H1 (cell line): ENCODE measurements around the gene TSPAN5. TPM values are rescaled to one million over a fixed set of nuclear protein-coding genes. Genes with fewer than 3 reads are reported as not detected.

ENCODE experiments used
- CTCF ChIA-PET: fragments of 300-600 bp; sonication (Branson Sonifier 250); formaldehyde crosslinking; loops from one replicate; lab custom pipeline; 2021; ENCODE audit not compliant: partially characterized antibody; lab: Charles Lee
- POLR2A ChIA-PET: fragments of 300-600 bp; sonication (Branson Sonifier 250); formaldehyde crosslinking; loops from one replicate; lab custom pipeline; 2021; ENCODE audit warnings: inconsistent platforms; ENCODE audit not compliant: partially characterized antibody; lab: Charles Lee
- DNase-seq, 2 experiments: peaks; one replicate each; pipeline versions ENCODE4 v3.0.0 to v3.0.0-alpha.2; 2010 to 2022; ENCODE audit warnings: low spot score in 2 of 2, low read depth in 1 of 2, mixed read lengths in 1 of 2
- FAIRE-seq: peaks from 2 replicates; lab custom pipeline; 2011; peaks lifted over from hg19 to GRCh38; lab: Jason Lieb, UNC
- H2AFZ ChIP-seq: 2 replicates; pipeline ENCODE4 v1.8.1; 2012; ENCODE audit warnings: low read length, inconsistent platforms
- H2AK5ac ChIP-seq: 2 replicates; pipeline ENCODE4 v1.6.1; 2013; ENCODE audit warnings: low read depth, low read length
- H2BK120ac ChIP-seq: replicated peaks from 2 replicates; pipeline ENCODE3; 2013; ENCODE audit warnings: low read depth, low read length, inconsistent platforms
- H2BK12ac ChIP-seq: 2 replicates; pipeline ENCODE4 v1.6.1; 2013; ENCODE audit warnings: low read depth, low read length
- H2BK15ac ChIP-seq: 2 replicates; pipeline ENCODE4 v1.6.1; 2013; ENCODE audit warnings: low read length
- H2BK20ac ChIP-seq: 2 replicates; pipeline ENCODE4 v1.6.1; 2013; ENCODE audit warnings: low read length
- H2BK5ac ChIP-seq: 2 replicates; pipeline ENCODE4 v1.6.1; 2013; ENCODE audit warnings: low read depth, low read length
- H3K14ac ChIP-seq: 2 replicates; pipeline ENCODE4 v1.6.1; 2013; ENCODE audit warnings: inconsistent platforms; ENCODE audit not compliant: insufficient read length
- H3K18ac ChIP-seq: 2 replicates; pipeline ENCODE4 v1.6.1; 2013; ENCODE audit warnings: low read length; ENCODE audit errors: extremely low read depth
- H3K23ac ChIP-seq: 2 replicates; pipeline ENCODE4 v1.6.1; 2013; ENCODE audit warnings: inconsistent platforms; ENCODE audit not compliant: insufficient read length
- H3K23me2 ChIP-seq: 2 replicates; pipeline ENCODE4 v1.6.1; 2013; ENCODE audit warnings: low read depth, low read length
- H3K27ac ChIP-seq: 2 replicates; pipeline ENCODE4 v1.6.1; 2011; ENCODE audit warnings: low read depth, low read length, inconsistent platforms
- H3K27me3 ChIP-seq, 4 experiments: replicated peaks in 1 of 4; 1 replicate in 1 of 4; 2 replicates in 3 of 4; pipeline versions ENCODE4 v1.6.1 to v1.8.1; 2011 to 2013; ENCODE audit warnings: low read length in 3 of 4, mild to moderate bottlenecking in 3 of 4, inconsistent platforms in 2 of 4, mixed read lengths in 2 of 4, moderate library complexity in 1 of 4; ENCODE audit not compliant: control insufficient read depth in 3 of 4, insufficient read depth in 3 of 4; ENCODE audit errors: extremely low read depth in 1 of 4
- H3K36me3 ChIP-seq, 4 experiments: 2 replicates each; pipeline versions ENCODE4 v1.6.1 to v1.8.1; 2011 to 2013; ENCODE audit warnings: mild to moderate bottlenecking in 4 of 4, low read length in 3 of 4, moderate library complexity in 2 of 4, control low read depth in 1 of 4, inconsistent platforms in 1 of 4; ENCODE audit not compliant: insufficient read depth in 4 of 4, control insufficient read depth in 2 of 4
- H3K4ac ChIP-seq: replicated peaks from 2 replicates; pipeline ENCODE3; 2013; ENCODE audit warnings: low read length, low read depth, mixed read lengths, inconsistent platforms; ENCODE audit not compliant: insufficient read length
- H3K4me1 ChIP-seq, 4 experiments: replicated peaks in 1 of 4; 1 replicate in 1 of 4; 2 replicates in 3 of 4; pipeline versions ENCODE4 v1.6.1 to v1.8.1; 2011 to 2013; ENCODE audit warnings: low read length in 3 of 4, inconsistent platforms in 2 of 4, mixed read lengths in 1 of 4; ENCODE audit not compliant: insufficient read depth in 4 of 4, control insufficient read depth in 3 of 4
- H3K4me2 ChIP-seq, 2 experiments: 2 replicates each; pipeline versions ENCODE4 v1.6.1 to v1.8.1; 2011 to 2013; ENCODE audit warnings: low read depth in 2 of 2, low read length in 2 of 2, control low read depth in 1 of 2, inconsistent platforms in 1 of 2, mild to moderate bottlenecking in 1 of 2; ENCODE audit not compliant: insufficient read depth in 1 of 2
- H3K4me3 ChIP-seq, 4 experiments: fragments of 200-600, 300-600 bp in 1 of 4; sonication (generic), shearing (Covaris generic), sonication (Bioruptor Twin) in 1 of 4; 2 replicates each; pipeline versions ENCODE4 v1.5.1 to v1.8.1; 2011 to 2016; ENCODE audit warnings: low read length in 4 of 4, low read depth in 3 of 4, control low read depth in 2 of 4, inconsistent platforms in 2 of 4, mild to moderate bottlenecking in 2 of 4, mixed read lengths in 1 of 4, moderate library complexity in 1 of 4; ENCODE audit not compliant: insufficient read depth in 2 of 4; ENCODE audit errors: extremely low read depth in 1 of 4
- H3K56ac ChIP-seq: replicated peaks from 2 replicates; pipeline ENCODE3; 2013; ENCODE audit warnings: low read depth, mild to moderate bottlenecking, mixed read lengths, low read length, inconsistent platforms; ENCODE audit not compliant: insufficient read length
- H3K79me1 ChIP-seq: 2 replicates; pipeline ENCODE4 v1.6.1; 2013; ENCODE audit warnings: low read depth, low read length, control low read depth
- H3K79me2 ChIP-seq, 2 experiments: 2 replicates each; pipeline versions ENCODE4 v1.6.1 to v1.8.1; 2012 to 2013; ENCODE audit warnings: low read length in 2 of 2, mild to moderate bottlenecking in 2 of 2, inconsistent platforms in 1 of 2; ENCODE audit not compliant: insufficient read depth in 2 of 2, control insufficient read depth in 1 of 2
- H3K9ac ChIP-seq, 4 experiments: replicated peaks in 1 of 4; 1 replicate in 1 of 4; 2 replicates in 3 of 4; pipeline versions ENCODE4 v1.6.1 to v1.8.1; 2011 to 2013; ENCODE audit warnings: low read depth in 3 of 4, low read length in 3 of 4, control low read depth in 2 of 4, mild to moderate bottlenecking in 2 of 4, moderate library complexity in 2 of 4, inconsistent platforms in 1 of 4; ENCODE audit errors: extremely low read depth in 1 of 4
- H3K9me3 ChIP-seq, 2 experiments: 2 replicates each; pipeline versions ENCODE4 v1.6.1 to v1.8.1; 2012 to 2013; ENCODE audit warnings: mild to moderate bottlenecking in 2 of 2, moderate library complexity in 2 of 2, control low read depth in 1 of 2, inconsistent platforms in 1 of 2, low read depth in 1 of 2, low read length in 1 of 2, mixed read lengths in 1 of 2; ENCODE audit not compliant: insufficient read depth in 2 of 2
- H4K20me1 ChIP-seq, 2 experiments: replicated peaks in 1 of 2; 2 replicates each; pipeline versions ENCODE3 to v1.8.1; 2011 to 2013; ENCODE audit warnings: inconsistent platforms in 2 of 2, low read length in 2 of 2, mild to moderate bottlenecking in 1 of 2; ENCODE audit not compliant: insufficient read depth in 2 of 2, control insufficient read depth in 1 of 2
- H4K5ac ChIP-seq: 2 replicates; pipeline ENCODE4 v1.6.1; 2013; ENCODE audit warnings: low read length, low read depth, mixed read lengths, inconsistent platforms; ENCODE audit not compliant: insufficient read length
- H4K8ac ChIP-seq: 2 replicates; pipeline ENCODE4 v1.8.0; 2013; ENCODE audit warnings: mild to moderate bottlenecking, moderate library complexity, low read length, inconsistent platforms; ENCODE audit not compliant: insufficient read depth; ENCODE audit errors: extremely low read depth
- H4K91ac ChIP-seq: replicated peaks from 2 replicates; pipeline ENCODE3; 2013; ENCODE audit warnings: low read length, mixed read lengths, inconsistent platforms; ENCODE audit not compliant: insufficient read length
- CEBPB ChIP-seq: IDR thresholded peaks from 2 replicates; pipeline ENCODE4 v1.6.1; 2012; ENCODE audit warnings: low read depth, low read length
- KDM1A ChIP-seq: fragments of 200-600, 300-600 bp; sonication (generic); IDR thresholded peaks from 2 replicates; pipeline ENCODE4 v1.7.1; 2016; ENCODE audit warnings: mild to moderate bottlenecking, low read length, borderline replicate concordance
- SIN3A ChIP-seq, 2 experiments: IDR thresholded peaks in 1 of 2; conservative IDR thresholded peaks in 1 of 2; 2 replicates each; pipeline ENCODE4 v1.6.1; 2011 to 2012; ENCODE audit warnings: low read length in 2 of 2, improper control_type of control experiment in 1 of 2, low read depth in 1 of 2, mild to moderate bottlenecking in 1 of 2
- TAF7 ChIP-seq: optimal IDR thresholded peaks from 2 replicates; pipeline ENCODE3; 2011; ENCODE audit warnings: low read depth, mild to moderate bottlenecking, inconsistent platforms, low read length, moderate library complexity, borderline replicate concordance
- WGBS, 2 experiments: shearing (Covaris generic) in 1 of 2; methylation state at CpG; one replicate each; pipeline versions ENCODE4 v1.1.6 to v1.1.7; 2013 to 2015; ENCODE audit warnings: low lambda C conversion rate in 2 of 2, mixed read lengths in 2 of 2, inconsistent platforms in 1 of 2, low coverage in 1 of 2, missing lambda C conversion rate in 1 of 2; ENCODE audit not compliant: insufficient replicate concordance in 2 of 2, insufficient coverage in 1 of 2, insufficient read length in 1 of 2; ENCODE audit errors: extremely low coverage in 1 of 2, missing lambda C conversion rate in 1 of 2; 5-methylcytosine and 5-hydroxymethylcytosine counted together
- polyA plus RNA-seq, 7 experiments: library from polyadenylated mRNA; depleted of rRNA in 3 of 7; stranded (reverse) in 5 of 7; unstranded in 2 of 7; fragments of >200 nt in 5 of 7; fragments of 200-250 nt in 2 of 7; gene quantifications; 1 replicate in 5 of 7; 2 replicates in 1 of 7; 4 replicates in 1 of 7; pipeline versions ENCODE4 v1.2.1 to v1.2.3, GENCODE V29; 2011 to 2013; ENCODE audit warnings: missing spikeins in 2 of 7, mixed read lengths in 2 of 7
- total RNA-seq: library from RNA; stranded (reverse); fragmentation: NEBNext Ultra II Directional; extraction: Animal tissue kit (Norgen Biotek cat#: 25700); gene quantifications from 2 replicates; pipeline ENCODE4 v1.2.1, GENCODE V29; 2021

TSPAN5 gene
- total and polyA plus RNA-seq, 2 of the 8 experiments (the other 6 are each of a cell fraction or from before 2014, with no cell fraction given): 17.6 to 21.2 TPM

DNA sequence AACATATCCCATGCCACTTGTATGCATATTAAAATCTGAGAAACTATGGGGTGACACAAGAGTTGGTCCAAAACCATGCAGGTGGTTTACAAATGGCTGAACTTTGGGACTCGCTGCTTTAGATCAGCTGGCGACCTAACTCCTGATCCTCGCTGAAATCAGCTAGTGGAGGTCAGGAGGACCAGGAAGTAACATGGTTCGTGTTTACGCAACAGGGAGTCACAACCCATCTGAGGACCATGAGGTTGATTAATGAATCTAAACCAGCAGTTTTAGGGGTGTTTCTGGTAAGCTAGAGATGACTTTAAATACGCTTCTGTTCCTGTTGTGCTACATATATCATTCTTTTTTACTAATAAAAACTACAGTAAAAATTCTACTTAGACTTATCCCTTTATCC, 12.9 kb downstream of the TSPAN5 start:
- FAIRE-seq: no peak

More for the DNA sequence above, 12.9 kb downstream of the TSPAN5 start:
- Histone ChIP-seq H3K18ac (no peak overlapping the region), H3K27me3 (no peaks in the 10 kb centered on the region), H3K79me2 (peaks cover 0 to 55% of the 10 kb centered on the region in 2 experiments; a peak in 2 of 4 replicates), H4K20me1 (no peaks in the 10 kb centered on the region), H4K91ac (no peak overlapping the region), H3K79me1 (no peaks in the 10 kb centered on the region; the same call in 1 of the 2 replicates), H3K23ac (no peak overlapping the region), H2AK5ac (no peak overlapping the region), H4K8ac (no peak overlapping the region), H3K4me1 (peaks cover 0 to 4% (median 0%) of the 10 kb centered on the region in 4 experiments; a peak in 2 of 7 replicates), H3K9me3 (no peaks in the 10 kb centered on the region), H3K23me2 (no peaks in the 10 kb centered on the region), H3K4me2 (no peak overlapping the region), H3K4ac (no peak overlapping the region), H2BK5ac (no peak overlapping the region), H3K27ac (no peak overlapping the region), H3K36me3 (0 out of 8 replicates have a peak, but pooled peaks cover 0 to 3% (median 0%) of the 10 kb centered on the region in 4 experiments), H4K5ac (no peak overlapping the region), H3K56ac (no peak overlapping the region), H2BK120ac (no peak overlapping the region), H2BK20ac (no peak overlapping the region), H2BK15ac (no peak overlapping the region), H3K14ac (no peak overlapping the region), H2AFZ (no peak overlapping the region), H3K4me3 (no peak overlapping the region), H3K9ac (no peak overlapping the region), H2BK12ac (no peak overlapping the region)
- ChIA-PET POLR2A (interaction anchor here (1.4 to 1.6 kb wide), 2 partner anchors 9 to 13 kb away, joined by 3 read pairs; partner anchors contain the start of gene TSPAN5), CTCF (interaction anchor here (1.0 to 3.5 kb wide), 3 partner anchors 10 to 85 kb away, joined by 3 to 14 read pairs (median 4); no protein-coding TSS in a partner anchor)
- 89% methylated on average over 6 of the region's 6 CpGs; no CpG with 5 or more reads in 1 of the 2 experiments for WGBS, 2 experiments
- TF ChIP-seq KDM1A (no peak), SIN3A (conservative IDR thresholded peaks at IDR 0.05 in 1 of 2, IDR thresholded peaks at IDR 0.05 in 1 of 2; ENCODE audit: low read depth in 1 of 2, low read length in 2 of 2) (no peak), TAF7 (no peak), CEBPB (peak; percentile 31; the same call in 1 of the 2 replicates)
- no peak for DNase-seq
